ENCODE results near the gene NONO. TPM values are rescaled to one million over a fixed set of nuclear protein-coding genes. Genes with fewer than 3 reads are reported as not detected.

NONO gene
- total and polyA plus RNA-seq, 8 donors: 241 to 739 (median 626) TPM

- Histone ChIP-seq H3K4me1 (no peaks in the 10 kb centered on the region), H3K27me3 (no peaks in the 10 kb centered on the region), H3K36me3 (peaks cover 0 to 58% of the 10 kb centered on the region in 2 donors), H3K4me3 (no peak overlapping the region), H3K27ac (no peak overlapping the region), H3K9me3 (no peaks in the 10 kb centered on the region)
- TF ChIP-seq, protein P1, sequence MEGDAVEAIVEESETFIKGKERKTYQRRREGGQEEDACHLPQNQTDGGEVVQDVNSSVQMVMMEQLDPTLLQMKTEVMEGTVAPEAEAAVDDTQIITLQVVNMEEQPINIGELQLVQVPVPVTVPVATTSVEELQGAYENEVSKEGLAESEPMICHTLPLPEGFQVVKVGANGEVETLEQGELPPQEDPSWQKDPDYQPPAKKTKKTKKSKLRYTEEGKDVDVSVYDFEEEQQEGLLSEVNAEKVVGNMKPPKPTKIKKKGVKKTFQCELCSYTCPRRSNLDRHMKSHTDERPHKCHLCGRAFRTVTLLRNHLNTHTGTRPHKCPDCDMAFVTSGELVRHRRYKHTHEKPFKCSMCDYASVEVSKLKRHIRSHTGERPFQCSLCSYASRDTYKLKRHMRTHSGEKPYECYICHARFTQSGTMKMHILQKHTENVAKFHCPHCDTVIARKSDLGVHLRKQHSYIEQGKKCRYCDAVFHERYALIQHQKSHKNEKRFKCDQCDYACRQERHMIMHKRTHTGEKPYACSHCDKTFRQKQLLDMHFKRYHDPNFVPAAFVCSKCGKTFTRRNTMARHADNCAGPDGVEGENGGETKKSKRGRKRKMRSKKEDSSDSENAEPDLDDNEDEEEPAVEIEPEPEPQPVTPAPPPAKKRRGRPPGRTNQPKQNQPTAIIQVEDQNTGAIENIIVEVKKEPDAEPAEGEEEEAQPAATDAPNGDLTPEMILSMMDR (IDR thresholded peaks at IDR 0.05): no peak
- intact Hi-C loops (cut with DNase I): no loop called here
- no peak for ATAC-seq
- no peak for DNase-seq
Measured at GRCh38 chrX:71241301-71241700, 42.1 kb upstream of the NONO start.

DNA sequence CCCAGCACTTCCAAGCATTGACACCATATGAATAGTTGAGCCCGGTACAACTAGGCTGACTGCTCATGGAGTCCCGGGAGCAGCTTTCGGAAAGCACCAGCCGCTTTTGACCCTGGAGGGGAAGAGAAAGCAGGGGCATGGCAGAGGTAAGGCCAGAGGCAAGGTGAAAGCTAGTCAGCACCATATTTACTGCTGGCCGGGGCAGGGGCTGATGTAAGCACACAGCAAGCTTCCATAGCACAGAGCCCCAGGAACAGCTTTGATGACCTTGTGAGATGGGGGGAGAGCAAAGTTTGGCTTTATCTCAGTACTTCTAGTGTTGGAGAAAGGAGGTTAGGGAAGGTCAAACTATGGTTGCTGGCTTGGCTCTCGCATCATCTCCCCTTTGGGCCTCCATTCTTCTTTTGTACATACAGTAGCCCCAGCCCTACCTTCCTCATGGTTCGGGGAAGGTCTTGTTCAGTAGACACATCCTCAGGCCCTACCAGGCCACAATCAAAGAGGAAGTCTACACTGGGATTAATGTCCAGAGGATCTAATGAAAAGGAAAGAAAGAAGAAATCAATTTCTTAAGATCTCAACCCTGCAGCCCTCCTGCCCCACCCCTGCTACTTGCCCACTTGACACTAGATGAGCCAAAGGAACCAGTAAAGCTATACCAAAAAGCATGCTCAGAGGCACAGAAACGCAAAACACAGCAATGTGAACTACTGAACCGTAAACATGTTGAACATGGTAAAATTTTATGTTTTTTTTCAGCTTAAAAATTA is 38.9 kb upstream of the NONO start:
- no peak overlapping the region for H3K4me3 ChIP-seq
- no peak for ATAC-seq
- no peaks in the 10 kb centered on the region for H3K27me3 ChIP-seq
- TF ChIP-seq, protein P1 (IDR thresholded peaks at IDR 0.05): no peak
- H3K27ac ChIP-seq: no peak overlapping the region
- intact Hi-C loops (cut with DNase I): no loop called here
- H3K36me3 ChIP-seq: peaks cover 0 to 83% of the 10 kb centered on the region in 2 donors
- H3K9me3 ChIP-seq: no peaks in the 10 kb centered on the region
- H3K4me1 ChIP-seq: no peaks in the 10 kb centered on the region
- no peak for DNase-seq

DNA sequence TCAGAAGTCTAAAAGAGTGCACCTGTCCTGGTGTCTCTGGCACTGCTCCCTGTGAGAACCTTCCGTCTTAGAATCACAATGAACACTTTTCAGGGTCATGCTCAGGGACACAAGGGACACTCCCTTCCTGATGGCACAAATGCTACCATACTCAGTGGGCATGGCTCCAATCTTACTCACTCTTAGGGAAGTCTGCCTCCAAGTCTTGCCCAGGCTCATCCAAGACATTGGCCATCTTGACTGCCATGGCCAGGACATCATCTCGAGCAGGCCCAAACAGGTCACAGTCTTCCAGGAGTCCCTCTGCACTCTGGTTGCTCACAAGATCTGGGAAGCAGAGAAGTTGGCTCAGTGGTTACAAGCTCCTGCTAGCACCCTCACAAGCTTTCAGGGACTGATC is 38.3 kb upstream of the NONO start:
- ATAC-seq: no peak
- intact Hi-C loops (cut with DNase I): no loop called here
- TF ChIP-seq, protein P1 (IDR thresholded peaks at IDR 0.05): no peak
- no peaks in the 10 kb centered on the region for H3K27me3 ChIP-seq
- no peak for DNase-seq
- no peaks in the 10 kb centered on the region for H3K4me1 ChIP-seq
- H3K36me3 ChIP-seq: peaks cover 0 to 89% of the 10 kb centered on the region in 2 donors
- no peak overlapping the region for H3K4me3 ChIP-seq
- no peak overlapping the region for H3K27ac ChIP-seq
- no peaks in the 10 kb centered on the region for H3K9me3 ChIP-seq

- ATAC-seq (no peak), DNase-seq (no peak)
- Histone ChIP-seq H3K27ac (no peak overlapping the region), H3K4me1 (peaks cover 0 to 20% of the 10 kb centered on the region in 2 donors), H3K4me3 (no peak overlapping the region), H3K9me3 (no peaks in the 10 kb centered on the region), H3K27me3 (no peaks in the 10 kb centered on the region), H3K36me3 (peaks cover 0 to 38% of the 10 kb centered on the region in 2 donors)
- TF ChIP-seq, protein P1 (IDR thresholded peaks at IDR 0.05): no peak
- intact Hi-C loops (cut with DNase I): no loop called here
Measured at GRCh38 chrX:71250841-71251240, 32.6 kb upstream of the NONO start.

DNA sequence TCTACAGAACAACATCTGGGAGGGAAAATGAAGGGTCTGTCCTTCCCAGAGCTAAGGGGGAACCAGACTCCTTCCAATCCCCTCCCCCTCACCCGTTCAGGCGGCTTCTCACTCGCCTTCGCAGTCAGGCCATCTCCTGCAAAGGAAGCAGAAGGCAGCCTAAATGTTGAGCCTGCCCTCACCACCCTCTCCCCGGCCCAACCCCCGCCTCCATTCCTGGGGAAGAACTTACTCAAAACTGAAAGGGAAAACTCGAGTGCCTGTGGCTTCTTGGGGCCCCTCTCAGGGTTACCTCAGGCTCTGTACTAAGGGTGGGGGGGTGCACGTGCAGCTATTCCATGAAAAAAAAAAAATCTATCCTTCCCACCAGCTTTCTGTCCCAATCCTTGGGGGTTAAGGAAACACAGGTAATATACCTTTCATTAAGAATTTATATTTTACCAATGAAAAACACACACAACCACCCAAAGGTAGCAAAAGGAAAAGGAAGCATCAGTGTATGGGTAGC is 31.9 kb upstream of the NONO start:
- Histone ChIP-seq H3K36me3 (peaks cover 0 to 36% of the 10 kb centered on the region in 2 donors), H3K27me3 (no peaks in the 10 kb centered on the region), H3K27ac (no peak overlapping the region), H3K4me1 (peaks cover 0 to 21% of the 10 kb centered on the region in 2 donors), H3K9me3 (no peaks in the 10 kb centered on the region), H3K4me3 (no peak overlapping the region)
- ATAC-seq: no peak
- intact Hi-C loops (cut with DNase I): no loop called here
- TF ChIP-seq, protein P1 (IDR thresholded peaks at IDR 0.05): no peak
- DNase-seq: no peak

Data from left lung (tissue), 10 donors.